Transverse colon (tissue), 4 donors: ENCODE measurements around the gene FLT1. TPM values are rescaled to one million over a fixed set of nuclear protein-coding genes. Genes with fewer than 3 reads are reported as not detected.

Experiments
- DNase-seq: peaks from one replicate; pipeline ENCODE4 v3.0.0-alpha.2; 2019
- H3K27ac ChIP-seq, 4 donors: fragments of 200-600 bp; sonication (generic); 2 replicates each; pipeline ENCODE4 v1.5.1; 2016 to 2018; ENCODE audit warnings: inconsistent platforms in 4 of 4
- H3K27me3 ChIP-seq: fragments of 200-600 bp; sonication (generic); 2 replicates; pipeline ENCODE4 v1.5.1; 2017; ENCODE audit warnings: inconsistent platforms
- H3K36me3 ChIP-seq, 4 donors: fragments of 200-600 bp; sonication (generic); 2 replicates each; pipeline ENCODE4 v1.5.1; 2017 to 2019; ENCODE audit warnings: inconsistent platforms in 4 of 4
- H3K4me1 ChIP-seq, 4 donors: fragments of 200-600 bp; sonication (generic); 2 replicates each; pipeline ENCODE4 v1.5.1; 2017 to 2020; ENCODE audit warnings: inconsistent platforms in 4 of 4
- H3K4me3 ChIP-seq, 4 donors: fragments of 200-600 bp; sonication (generic); 1 replicate in 1 of 4; 2 replicates in 3 of 4; pipeline versions ENCODE4 v1.5.1 to v1.6.1; 2017 to 2019; ENCODE audit warnings: inconsistent platforms in 4 of 4
- H3K9me3 ChIP-seq, 2 donors: fragments of 200-600 bp; sonication (generic); 2 replicates each; pipeline ENCODE4 v1.5.1; 2017 to 2019; ENCODE audit warnings: inconsistent platforms in 2 of 2
- EP300 ChIP-seq: sonication (generic); formaldehyde crosslinking; IDR thresholded peaks from one replicate; pipeline ENCODE4 v1.6.1; 2017; ENCODE audit warnings: antibody characterized with exemption, low read depth
- POLR2A ChIP-seq: fragments of 450-650 bp; IDR thresholded peaks from one replicate; pipeline ENCODE4 v1.6.1; 2016; ENCODE audit warnings: antibody characterized with exemption, mild to moderate bottlenecking, moderate library complexity
- POLR2AphosphoS5 ChIP-seq, 3 donors: sonication (generic); formaldehyde crosslinking; IDR thresholded peaks; one replicate each; pipeline ENCODE4 v1.6.1; 2016; ENCODE audit warnings: antibody characterized with exemption in 3 of 3
- WGBS, 2 donors: methylation state at CpG; one replicate each; pipeline ENCODE4 v1.1.5; 2018; ENCODE audit warnings: low coverage in 1 of 2; 5-methylcytosine and 5-hydroxymethylcytosine counted together
- in situ Hi-C, 4 donors: fragments of 200-750 bp; cut with MboI; loops; one replicate each; pipeline versions ENCODE4 v1.15.0 to v1.15.1; 2017; ENCODE audit warnings: low sequenced_read_pairs in 3 of 4, low pct_ligation_motif_present in 1 of 4, low pct_unique_long_range_greater_than_20kb in 1 of 4
- intact Hi-C: fragments of 100-400 bp; cut with DNase I; formaldehyde crosslinking; loops from one replicate; pipeline ENCODE4 v1.15.1; 2023; ENCODE audit warnings: low total_unique reads
- total RNA-seq, 4 donors: library from RNA; depleted of rRNA; stranded (reverse); fragments of >200 nt; gene quantifications; one replicate each; pipeline ENCODE4 v1.1.0, GENCODE V29; 2016
- TF ChIP-seq, protein P1 (sequence below), 5 experiments: fragments of 200-600 bp in 3 of 5; fragments of 450-650 bp in 2 of 5; sonication (generic) in 3 of 5; IDR thresholded peaks; 1 replicate in 2 of 5; 2 replicates in 3 of 5; pipeline ENCODE4 v1.5.1; 2016 to 2017; ENCODE audit warnings: antibody characterized with exemption in 5 of 5, inconsistent platforms in 3 of 5, mild to moderate bottlenecking in 2 of 5, moderate library complexity in 1 of 5

FLT1 gene
- total RNA-seq, 4 donors from 2014 or later = 2.6 to 8.4 (median 3.5) TPM

GRCh38 chr13:28328271-28328607 lies 166.7 kb downstream of the FLT1 start:
- no peak overlapping the region for H3K27ac ChIP-seq
- no peak overlapping the region for H3K4me3 ChIP-seq
- TF ChIP-seq POLR2AphosphoS5 (IDR thresholded peaks at IDR 0.05) = no peak
- TF ChIP-seq EP300 = no peak
- TF ChIP-seq, protein P1, sequence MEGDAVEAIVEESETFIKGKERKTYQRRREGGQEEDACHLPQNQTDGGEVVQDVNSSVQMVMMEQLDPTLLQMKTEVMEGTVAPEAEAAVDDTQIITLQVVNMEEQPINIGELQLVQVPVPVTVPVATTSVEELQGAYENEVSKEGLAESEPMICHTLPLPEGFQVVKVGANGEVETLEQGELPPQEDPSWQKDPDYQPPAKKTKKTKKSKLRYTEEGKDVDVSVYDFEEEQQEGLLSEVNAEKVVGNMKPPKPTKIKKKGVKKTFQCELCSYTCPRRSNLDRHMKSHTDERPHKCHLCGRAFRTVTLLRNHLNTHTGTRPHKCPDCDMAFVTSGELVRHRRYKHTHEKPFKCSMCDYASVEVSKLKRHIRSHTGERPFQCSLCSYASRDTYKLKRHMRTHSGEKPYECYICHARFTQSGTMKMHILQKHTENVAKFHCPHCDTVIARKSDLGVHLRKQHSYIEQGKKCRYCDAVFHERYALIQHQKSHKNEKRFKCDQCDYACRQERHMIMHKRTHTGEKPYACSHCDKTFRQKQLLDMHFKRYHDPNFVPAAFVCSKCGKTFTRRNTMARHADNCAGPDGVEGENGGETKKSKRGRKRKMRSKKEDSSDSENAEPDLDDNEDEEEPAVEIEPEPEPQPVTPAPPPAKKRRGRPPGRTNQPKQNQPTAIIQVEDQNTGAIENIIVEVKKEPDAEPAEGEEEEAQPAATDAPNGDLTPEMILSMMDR (IDR thresholded peaks at IDR 0.05) = no peak
- intact Hi-C loops = loop anchor here (10.0 kb wide), 1 partner anchor 307 kb away; no protein-coding TSS in a partner anchor
- 77 to 82% methylated on average over 8 of the region's 8 CpGs for WGBS, 2 donors
- H3K36me3 ChIP-seq = no peaks in the 10 kb centered on the region
- H3K4me1 ChIP-seq = no peaks in the 10 kb centered on the region
- H3K9me3 ChIP-seq = no peaks in the 10 kb centered on the region
- no peak for DNase-seq
- H3K27me3 ChIP-seq = no peaks in the 10 kb centered on the region
- in situ Hi-C loops = loop anchor here (10.0 to 25.0 kb wide), 4 partner anchors 307 to 467 kb away; no protein-coding TSS in a partner anchor

GRCh38 chr13:28327373-28328270 lies 167.3 kb downstream of the FLT1 start:
- H3K4me3 ChIP-seq = no peak overlapping the region
- H3K9me3 ChIP-seq = no peaks in the 10 kb centered on the region
- WGBS, 2 donors = 88 to 92% methylated on average over 9 to 14 of the region's 14 CpGs
- intact Hi-C loops = loop anchor here (10.0 kb wide), 1 partner anchor 307 kb away; no protein-coding TSS in a partner anchor
- no peak overlapping the region for H3K27ac ChIP-seq
- no peaks in the 10 kb centered on the region for H3K4me1 ChIP-seq
- H3K27me3 ChIP-seq = no peaks in the 10 kb centered on the region
- no peak for DNase-seq
- TF ChIP-seq POLR2A = no peak
- no peak for TF ChIP-seq POLR2AphosphoS5 (IDR thresholded peaks at IDR 0.05)
- no peak for TF ChIP-seq EP300
- TF ChIP-seq, protein P1 (IDR thresholded peaks at IDR 0.05) = no peak
- in situ Hi-C loops = loop anchor here (10.0 to 25.0 kb wide), 4 partner anchors 307 to 467 kb away; no protein-coding TSS in a partner anchor
- no peaks in the 10 kb centered on the region for H3K36me3 ChIP-seq

DNA sequence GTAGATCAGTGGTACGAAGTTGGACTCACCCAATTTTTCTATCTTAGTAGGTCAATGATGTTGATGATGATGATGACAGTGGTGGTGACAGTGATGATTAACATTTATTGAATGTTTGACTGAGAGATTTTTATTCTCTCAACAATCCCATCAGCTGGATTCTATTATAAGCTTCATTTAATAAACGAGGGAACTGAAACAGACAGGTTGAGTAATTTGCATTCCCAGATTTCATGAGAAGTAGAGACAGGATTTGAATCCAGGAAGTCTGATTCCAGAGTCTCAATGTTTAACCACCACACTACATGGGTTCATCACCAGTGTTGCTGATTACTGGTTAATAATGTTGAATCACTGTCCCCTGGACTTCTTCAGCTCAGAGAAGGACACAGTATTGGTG lies 168.9 kb downstream of the FLT1 start:
- Histone ChIP-seq H3K4me1 (no peaks in the 10 kb centered on the region), H3K36me3 (no peaks in the 10 kb centered on the region), H3K27me3 (no peaks in the 10 kb centered on the region), H3K4me3 (no peak overlapping the region), H3K27ac (no peak overlapping the region), H3K9me3 (no peaks in the 10 kb centered on the region)
- in situ Hi-C loops = loop anchor here (10.0 to 25.0 kb wide), 4 partner anchors 309 to 469 kb away; no protein-coding TSS in a partner anchor
- 70 to 92% methylated on average over 2 of the region's 2 CpGs for WGBS, 2 donors
- TF ChIP-seq, protein P1 (IDR thresholded peaks at IDR 0.05) = no peak
- TF ChIP-seq EP300 = no peak
- no peak for TF ChIP-seq POLR2AphosphoS5 (IDR thresholded peaks at IDR 0.05)
- TF ChIP-seq POLR2A = no peak
- intact Hi-C loops = loop anchor here (10.0 kb wide), 1 partner anchor 309 kb away; no protein-coding TSS in a partner anchor
- no peak for DNase-seq

GRCh38 chr13:28325022-28325421 lies 169.9 kb downstream of the FLT1 start:
- TF ChIP-seq, protein P1 (IDR thresholded peaks at IDR 0.05) = no peak
- TF ChIP-seq POLR2AphosphoS5 (IDR thresholded peaks at IDR 0.05) (no peak), EP300 (no peak), POLR2A (no peak)
- H3K4me1 ChIP-seq = no peaks in the 10 kb centered on the region
- 37 to 62% methylated on average over 2 of the region's 2 CpGs for WGBS, 2 donors
- H3K36me3 ChIP-seq = no peaks in the 10 kb centered on the region
- no peak overlapping the region for H3K4me3 ChIP-seq
- no peaks in the 10 kb centered on the region for H3K9me3 ChIP-seq
- intact Hi-C loops (loop anchor here (10.0 kb wide), 1 partner anchor 310 kb away; no protein-coding TSS in a partner anchor), in situ Hi-C loops (loop anchor here (10.0 to 25.0 kb wide), 4 partner anchors 310 to 470 kb away; no protein-coding TSS in a partner anchor)
- no peak overlapping the region for H3K27ac ChIP-seq
- H3K27me3 ChIP-seq = no peaks in the 10 kb centered on the region
- DNase-seq = no peak
